Smooth muscle cell (in vitro differentiated cells): Measurements from ENCODE around the gene ZDHHC3. TPM values are rescaled to one million over a fixed set of nuclear protein-coding genes. Genes with fewer than 3 reads are reported as not detected.

Source experiments
- DNase-seq: peaks from one replicate; lab custom pipeline; 2025; ENCODE audit not compliant: unreplicated experiment; lab: John Stamatoyannopoulos, UW
- H2AFZ ChIP-seq: fragments of 200-600 bp; sonication (generic); 2 replicates; pipeline ENCODE4 v1.6.0; 2016; ENCODE audit warnings: antibody characterized with exemption, low read depth, mild to moderate bottlenecking
- H3F3A ChIP-seq: fragments of 200-600 bp; sonication (generic); 2 replicates; pipeline ENCODE4 v1.6.0; 2017; ENCODE audit warnings: antibody characterized with exemption, low read depth
- H3K27ac ChIP-seq: fragments of 200-600 bp; sonication (generic); 2 replicates; pipeline ENCODE4 v1.5.1; 2016; ENCODE audit warnings: low read depth, mild to moderate bottlenecking
- H3K27me3 ChIP-seq: fragments of 200-600 bp; sonication (generic); 2 replicates; pipeline ENCODE4 v1.6.1; 2016; ENCODE audit warnings: low read depth, mild to moderate bottlenecking
- H3K36me3 ChIP-seq: fragments of 200-600 bp; sonication (generic); 2 replicates; pipeline ENCODE4 v1.5.1; 2016; ENCODE audit warnings: low read depth
- H3K4me1 ChIP-seq: fragments of 200-600 bp; sonication (generic); 2 replicates; pipeline ENCODE4 v1.5.1; 2016; ENCODE audit warnings: low read depth
- H3K4me2 ChIP-seq: fragments of 200-600 bp; sonication (generic); 2 replicates; pipeline ENCODE4 v1.6.0; 2016; ENCODE audit warnings: mild to moderate bottlenecking
- H3K4me3 ChIP-seq: fragments of 200-600 bp; sonication (generic); 2 replicates; pipeline ENCODE4 v1.5.1; 2016; ENCODE audit warnings: mild to moderate bottlenecking
- H3K79me2 ChIP-seq: fragments of 200-600 bp; sonication (generic); 2 replicates; pipeline ENCODE4 v1.6.0; 2016; ENCODE audit warnings: low read depth, mild to moderate bottlenecking
- H3K9ac ChIP-seq: fragments of 200-600 bp; sonication (generic); 2 replicates; pipeline ENCODE4 v1.6.0; 2016; ENCODE audit warnings: low read depth
- H3K9me3 ChIP-seq: fragments of 200-600 bp; sonication (generic); replicated peaks from 2 replicates; pipeline ENCODE4 v1.5.1; 2016; ENCODE audit warnings: low read depth
- H4K20me1 ChIP-seq: fragments of 200-600 bp; sonication (generic); 2 replicates; pipeline ENCODE4 v1.6.0; 2016; ENCODE audit warnings: low read depth
- WGBS: methylation state at CpG from one replicate; pipeline ENCODE4 v1.1.7; 2016; ENCODE audit warnings: low lambda C conversion rate; 5-methylcytosine and 5-hydroxymethylcytosine counted together
- polyA plus RNA-seq: library from polyadenylated mRNA; unstranded; fragments of >200 nt; fragmentation: Nextera tagmentation; extraction: Ambion mirVana; gene quantifications from 2 replicates; pipeline ENCODE4 v1.2.1, GENCODE V29; 2016
- total RNA-seq: library from RNA; depleted of rRNA; stranded (reverse); fragments of >200 nt; gene quantifications from 2 replicates; pipeline ENCODE4 v1.2.3, GENCODE V29; 2014
- TF ChIP-seq, protein P1 (sequence below): fragments of 200-600 bp; sonication (generic); IDR thresholded peaks from 2 replicates; pipeline ENCODE4 v1.5.1; 2017; ENCODE audit warnings: borderline replicate concordance, mild to moderate bottlenecking, antibody characterized with exemption; ENCODE audit not compliant: insufficient read depth, poor library complexity, severe bottlenecking

ZDHHC3 gene
- total and polyA plus RNA-seq, 2 experiments from 2014 or later: 40.5 to 63.7 TPM

DNA sequence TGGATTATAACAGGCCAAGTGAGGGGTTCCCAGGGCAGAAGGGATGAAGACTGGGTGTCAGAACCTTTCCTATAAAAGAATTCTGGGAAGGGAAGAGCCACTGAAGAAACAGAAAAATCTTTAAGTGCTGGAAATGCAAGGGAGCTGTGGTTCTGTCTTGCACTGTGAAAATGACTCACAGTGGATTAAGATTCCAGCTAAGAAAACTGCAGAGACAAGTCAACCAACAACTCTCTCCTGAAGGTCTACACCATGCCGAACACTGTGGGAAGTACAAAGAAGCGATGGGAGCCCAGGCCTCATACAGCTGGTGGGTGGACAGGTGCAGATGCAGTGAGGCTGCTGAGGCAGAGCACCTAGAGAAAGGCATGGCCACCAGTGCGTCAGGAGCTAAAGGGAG lies 27.7 kb downstream of the ZDHHC3 start:
- TF ChIP-seq, protein P1, sequence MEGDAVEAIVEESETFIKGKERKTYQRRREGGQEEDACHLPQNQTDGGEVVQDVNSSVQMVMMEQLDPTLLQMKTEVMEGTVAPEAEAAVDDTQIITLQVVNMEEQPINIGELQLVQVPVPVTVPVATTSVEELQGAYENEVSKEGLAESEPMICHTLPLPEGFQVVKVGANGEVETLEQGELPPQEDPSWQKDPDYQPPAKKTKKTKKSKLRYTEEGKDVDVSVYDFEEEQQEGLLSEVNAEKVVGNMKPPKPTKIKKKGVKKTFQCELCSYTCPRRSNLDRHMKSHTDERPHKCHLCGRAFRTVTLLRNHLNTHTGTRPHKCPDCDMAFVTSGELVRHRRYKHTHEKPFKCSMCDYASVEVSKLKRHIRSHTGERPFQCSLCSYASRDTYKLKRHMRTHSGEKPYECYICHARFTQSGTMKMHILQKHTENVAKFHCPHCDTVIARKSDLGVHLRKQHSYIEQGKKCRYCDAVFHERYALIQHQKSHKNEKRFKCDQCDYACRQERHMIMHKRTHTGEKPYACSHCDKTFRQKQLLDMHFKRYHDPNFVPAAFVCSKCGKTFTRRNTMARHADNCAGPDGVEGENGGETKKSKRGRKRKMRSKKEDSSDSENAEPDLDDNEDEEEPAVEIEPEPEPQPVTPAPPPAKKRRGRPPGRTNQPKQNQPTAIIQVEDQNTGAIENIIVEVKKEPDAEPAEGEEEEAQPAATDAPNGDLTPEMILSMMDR: no peak
- no peaks in the 10 kb centered on the region for H3K27me3 ChIP-seq
- H3K4me3 ChIP-seq: no peak overlapping the region
- H3K27ac ChIP-seq: no peak overlapping the region
- no peak for DNase-seq
- peaks cover 62% of the 10 kb centered on the region for H4K20me1 ChIP-seq
- no peak overlapping the region for H3K9ac ChIP-seq
- H3K4me1 ChIP-seq: no peaks in the 10 kb centered on the region
- peak overlapping the region; percentile 61 for H3K4me2 ChIP-seq
- no peaks in the 10 kb centered on the region for H3F3A ChIP-seq
- H3K9me3 ChIP-seq: no peaks in the 10 kb centered on the region
- WGBS: 64% methylated on average over 3 of the region's 3 CpGs
- H2AFZ ChIP-seq: no peak overlapping the region
- H3K36me3 ChIP-seq: no peaks in the 10 kb centered on the region
- H3K79me2 ChIP-seq: no peaks in the 10 kb centered on the region

DNA sequence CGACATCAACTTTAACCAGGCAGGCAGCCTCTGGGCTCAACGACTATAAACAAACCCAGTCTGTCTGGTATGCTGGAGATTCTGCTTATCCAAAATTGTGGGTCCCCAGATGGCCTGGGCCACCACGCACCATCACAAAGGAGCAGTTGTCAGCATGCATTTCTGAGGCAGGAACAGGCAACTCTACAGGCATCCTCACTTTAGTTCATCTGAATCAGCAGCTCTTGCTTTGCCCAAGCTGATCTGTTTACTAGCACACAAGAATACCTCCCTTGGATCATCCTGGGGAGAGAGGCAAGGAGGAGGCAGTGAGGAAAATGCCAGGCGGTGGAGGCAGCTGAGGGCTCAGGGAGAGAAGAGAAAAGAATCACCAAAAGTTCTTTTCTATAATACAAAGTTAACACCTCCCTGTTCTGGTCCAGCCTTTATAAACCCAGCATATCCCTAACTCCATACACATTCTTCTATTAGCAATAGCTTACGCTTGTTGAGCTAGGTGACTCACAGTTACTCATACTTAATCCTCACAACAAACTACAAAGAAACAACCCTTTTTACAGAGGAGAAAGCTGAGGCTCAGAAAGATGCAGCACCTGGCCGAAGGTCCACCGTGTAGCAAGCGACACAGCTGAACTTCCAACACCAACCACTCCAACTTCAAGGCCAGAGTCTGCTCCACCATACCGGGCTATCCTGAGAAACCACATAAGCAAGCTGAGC lies 33.6 kb downstream of the ZDHHC3 start:
- no peaks in the 10 kb centered on the region for H3K79me2 ChIP-seq
- no peak overlapping the region for H3K4me2 ChIP-seq
- peaks cover 19% of the 10 kb centered on the region for H4K20me1 ChIP-seq
- H3K9ac ChIP-seq: no peak overlapping the region
- 87% methylated on average over 9 of the region's 9 CpGs for WGBS
- TF ChIP-seq, protein P1: no peak
- no peaks in the 10 kb centered on the region for H3K4me1 ChIP-seq
- DNase-seq: no peak
- H3K27me3 ChIP-seq: no peaks in the 10 kb centered on the region
- H3K27ac ChIP-seq: no peak overlapping the region
- no peaks in the 10 kb centered on the region for H3K36me3 ChIP-seq
- H2AFZ ChIP-seq: no peak overlapping the region
- no peak overlapping the region for H3K4me3 ChIP-seq
- H3F3A ChIP-seq: no peaks in the 10 kb centered on the region
- no peaks in the 10 kb centered on the region for H3K9me3 ChIP-seq

DNA sequence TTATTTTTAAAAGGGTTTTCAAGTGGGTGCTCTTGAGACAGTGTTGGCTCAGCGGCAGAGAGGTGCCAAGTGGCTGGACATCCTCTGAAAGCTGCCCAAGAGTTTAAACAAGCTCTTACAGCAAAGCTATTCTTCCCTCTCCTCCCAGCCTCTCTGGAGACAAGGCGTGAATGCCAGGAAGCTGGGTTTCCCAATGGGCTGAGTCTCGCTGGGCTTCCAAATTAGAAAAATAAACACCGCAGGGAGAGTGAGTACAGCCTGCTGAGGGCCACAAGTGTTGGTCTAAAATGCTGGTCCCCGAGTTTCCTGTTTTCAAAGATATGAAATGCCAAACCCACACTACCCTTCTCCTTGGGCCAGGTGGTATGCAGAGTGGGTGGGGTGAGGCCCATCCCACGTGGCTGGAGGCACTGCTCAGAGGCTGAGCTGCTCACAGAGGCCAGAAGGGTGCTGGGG lies 36.4 kb downstream of the ZDHHC3 start:
- H3K4me1 ChIP-seq: no peaks in the 10 kb centered on the region
- no peak overlapping the region for H3K4me2 ChIP-seq
- no peaks in the 10 kb centered on the region for H3K9me3 ChIP-seq
- H2AFZ ChIP-seq: no peak overlapping the region
- 93% methylated on average over 6 of the region's 6 CpGs for WGBS
- TF ChIP-seq, protein P1: no peak
- H3K4me3 ChIP-seq: no peak overlapping the region
- peaks cover 19% of the 10 kb centered on the region for H4K20me1 ChIP-seq
- H3K27me3 ChIP-seq: no peaks in the 10 kb centered on the region
- H3K27ac ChIP-seq: no peak overlapping the region
- H3K9ac ChIP-seq: no peak overlapping the region
- DNase-seq: no peak
- H3F3A ChIP-seq: no peaks in the 10 kb centered on the region
- no peaks in the 10 kb centered on the region for H3K36me3 ChIP-seq
- H3K79me2 ChIP-seq: no peaks in the 10 kb centered on the region
